GM19240 (cell line): ENCODE measurements around the gene FBXL13.

Experiments used
- DNase-seq: peaks from one replicate; pipeline ENCODE4 v3.0.0; 2011; ENCODE audit warnings: low spot score; ENCODE audit not compliant: insufficient read length

FBXL13 gene

GRCh38 chr7:102897856-102898531, 176.6 kb downstream of the FBXL13 start:
- no peak for DNase-seq

GRCh38 chr7:102897211-102897631, 177.4 kb downstream of the FBXL13 start:
- DNase-seq = no peak

GRCh38 chr7:102896585-102896984, 178.0 kb downstream of the FBXL13 start:
- no peak for DNase-seq

GRCh38 chr7:102895602-102896001, 179.0 kb downstream of the FBXL13 start:
- DNase-seq = no peak

GRCh38 chr7:102892631-102893278, 181.8 kb downstream of the FBXL13 start:
- no peak for DNase-seq

- DNase-seq = no peak
Observed at GRCh38 chr7:102891693-102892261, 182.8 kb downstream of the FBXL13 start.

- DNase-seq = no peak
Observed at GRCh38 chr7:102890971-102891692, 183.5 kb downstream of the FBXL13 start.

- DNase-seq = no peak
Observed at GRCh38 chr7:102890292-102890970, 184.2 kb downstream of the FBXL13 start.

- no peak for DNase-seq
Observed at GRCh38 chr7:102889851-102890250, 184.7 kb downstream of the FBXL13 start.

- no peak for DNase-seq
Observed at GRCh38 chr7:102888561-102889233, 185.9 kb downstream of the FBXL13 start.

- no peak for DNase-seq
Observed at GRCh38 chr7:102883098-102883860, 191.3 kb downstream of the FBXL13 start.

GRCh38 chr7:102875700-102876295, 198.8 kb downstream of the FBXL13 start:
- DNase-seq = no peak

GRCh38 chr7:102874966-102875365, 199.6 kb downstream of the FBXL13 start:
- no peak for DNase-seq

- DNase-seq = peak; percentile 59
Observed at GRCh38 chr7:102874166-102874829, 200.3 kb downstream of the FBXL13 start.

- no peak for DNase-seq
Observed at GRCh38 chr7:102873470-102874165, 201.0 kb downstream of the FBXL13 start.

GRCh38 chr7:102872460-102872859, 202.1 kb downstream of the FBXL13 start:
- no peak for DNase-seq

- DNase-seq = no peak
Observed at GRCh38 chr7:102869195-102869594, 205.4 kb downstream of the FBXL13 start.

GRCh38 chr7:102866535-102867215, 207.9 kb downstream of the FBXL13 start:
- DNase-seq = no peak
